Mesenchymal stem cell (in vitro differentiated cells and primary cell): ENCODE measurements around the gene DRD5. TPM values are rescaled to one million over a fixed set of nuclear protein-coding genes. Genes with fewer than 3 reads are reported as not detected.
"Not testable (repeated sequence)": the region's sequence is repeated elsewhere in the genome, so short reads cannot be mapped to it uniquely, and the experiment has no call there.

Experiments used
- DNase-seq: peaks from one replicate; pipeline ENCODE4 v3.0.0-alpha.2; 2013
- H2AFZ ChIP-seq: one replicate; pipeline ENCODE4 v1.6.1; 2013; ENCODE audit warnings: low read depth, mild to moderate bottlenecking, control low read depth, inconsistent platforms, low read length, moderate library complexity
- H2AK5ac ChIP-seq: 2 replicates; pipeline ENCODE4 v1.6.1; 2013; ENCODE audit warnings: low read length, moderate library complexity, mild to moderate bottlenecking, inconsistent platforms; ENCODE audit not compliant: severe bottlenecking
- H2BK120ac ChIP-seq: one replicate; pipeline ENCODE4 v1.6.1; 2013; ENCODE audit warnings: low read depth, mild to moderate bottlenecking, inconsistent platforms, low read length, moderate library complexity
- H2BK12ac ChIP-seq, 2 experiments: one replicate each; pipeline ENCODE4 v1.6.1; 2013; ENCODE audit warnings: inconsistent platforms in 2 of 2, low read length in 2 of 2, mild to moderate bottlenecking in 2 of 2, moderate library complexity in 2 of 2, control low read depth in 1 of 2
- H2BK15ac ChIP-seq: one replicate; pipeline ENCODE4 v1.6.1; 2013; ENCODE audit warnings: mild to moderate bottlenecking, low read depth, inconsistent platforms; ENCODE audit not compliant: poor library complexity, severe bottlenecking
- H2BK5ac ChIP-seq: 2 replicates; pipeline ENCODE4 v1.6.1; 2013; ENCODE audit warnings: low read depth, mild to moderate bottlenecking, low read length, control low read depth, inconsistent platforms; ENCODE audit not compliant: poor library complexity, severe bottlenecking
- H3K14ac ChIP-seq, 2 experiments: one replicate each; pipeline ENCODE4 v1.6.1; 2013; ENCODE audit warnings: inconsistent platforms in 2 of 2, low read length in 2 of 2, control low read depth in 1 of 2, mild to moderate bottlenecking in 1 of 2, moderate library complexity in 1 of 2
- H3K18ac ChIP-seq, 2 experiments: one replicate each; pipeline ENCODE4 v1.6.1; 2013; ENCODE audit warnings: inconsistent platforms in 2 of 2, low read length in 2 of 2, control low read depth in 1 of 2, low read depth in 1 of 2, mild to moderate bottlenecking in 1 of 2
- H3K23ac ChIP-seq, 2 experiments: one replicate each; pipeline ENCODE4 v1.6.1; 2013; ENCODE audit warnings: inconsistent platforms in 2 of 2, low read length in 2 of 2, mild to moderate bottlenecking in 2 of 2, moderate library complexity in 2 of 2, control low read depth in 1 of 2
- H3K27ac ChIP-seq: 2 replicates; pipeline ENCODE4 v1.5.1; 2013; ENCODE audit warnings: mild to moderate bottlenecking, moderate library complexity, low read length, control low read depth, inconsistent platforms; ENCODE audit not compliant: poor library complexity, severe bottlenecking
- H3K27me3 ChIP-seq, 2 experiments: 2 replicates each; pipeline versions ENCODE4 v1.6.1 to v1.7.0; 2013; ENCODE audit warnings: low read length in 2 of 2, mild to moderate bottlenecking in 2 of 2, moderate library complexity in 2 of 2, control low read depth in 1 of 2, inconsistent platforms in 1 of 2; ENCODE audit not compliant: control insufficient read depth in 1 of 2, insufficient read depth in 1 of 2
- H3K36me3 ChIP-seq, 2 experiments: 2 replicates each; pipeline versions ENCODE4 v1.6.1 to v1.7.0; 2013; ENCODE audit warnings: low read length in 2 of 2, control low read depth in 1 of 2, inconsistent platforms in 1 of 2, low read depth in 1 of 2, mild to moderate bottlenecking in 1 of 2; ENCODE audit not compliant: insufficient read depth in 2 of 2, control insufficient read depth in 1 of 2
- H3K4ac ChIP-seq, 2 experiments: one replicate each; pipeline ENCODE4 v1.6.1; 2013; ENCODE audit warnings: inconsistent platforms in 2 of 2, low read length in 2 of 2, mild to moderate bottlenecking in 2 of 2, moderate library complexity in 2 of 2, control low read depth in 1 of 2, low read depth in 1 of 2
- H3K4me1 ChIP-seq: 2 replicates; pipeline ENCODE4 v1.6.1; 2013; ENCODE audit warnings: low read depth, low read length, control low read depth; ENCODE audit not compliant: control insufficient read depth, insufficient read depth
- H3K4me2 ChIP-seq: 2 replicates; pipeline ENCODE4 v1.6.1; 2013; ENCODE audit warnings: low read length, mild to moderate bottlenecking, inconsistent platforms; ENCODE audit not compliant: poor library complexity, severe bottlenecking
- H3K4me3 ChIP-seq, 2 experiments: 2 replicates each; pipeline versions ENCODE4 v1.5.1 to v1.7.0; 2013; ENCODE audit warnings: low read length in 2 of 2, mild to moderate bottlenecking in 2 of 2, control low read depth in 1 of 2, low read depth in 1 of 2; ENCODE audit not compliant: insufficient read depth in 1 of 2
- H3K79me1 ChIP-seq: replicated peaks from 2 replicates; pipeline ENCODE4 v1.6.1; 2013; ENCODE audit warnings: mild to moderate bottlenecking, control low read depth, low read length, inconsistent platforms; ENCODE audit not compliant: poor library complexity, severe bottlenecking
- H3K9ac ChIP-seq: 2 replicates; pipeline ENCODE4 v1.7.0; 2013; ENCODE audit warnings: mild to moderate bottlenecking, low read length, moderate library complexity
- H3K9me3 ChIP-seq: 2 replicates; pipeline ENCODE4 v1.7.0; 2013; ENCODE audit warnings: mild to moderate bottlenecking, low read length; ENCODE audit not compliant: control insufficient read depth
- H4K8ac ChIP-seq: one replicate; pipeline ENCODE4 v1.6.1; 2013; ENCODE audit warnings: inconsistent platforms, mild to moderate bottlenecking, low read length, moderate library complexity
- H4K91ac ChIP-seq: one replicate; pipeline ENCODE4 v1.6.1; 2013; ENCODE audit warnings: mild to moderate bottlenecking, low read length, inconsistent platforms
- WGBS: methylation state at CpG from one replicate; pipeline ENCODE4 v1.1.7; 2013; ENCODE audit warnings: mixed read lengths; 5-methylcytosine and 5-hydroxymethylcytosine counted together
- polyA plus RNA-seq, 2 experiments: library from polyadenylated mRNA; stranded (reverse); fragments of 200-250 nt; gene quantifications; one replicate each; pipeline ENCODE4 v1.2.3, GENCODE V29; 2013

Gene DRD5
- not detected for polyA plus RNA-seq (2013, experiment 1 of 2)
- not detected for polyA plus RNA-seq (2013, experiment 2 of 2)

GRCh38 chr4:9781343-9782135 is at the start of gene DRD5:
TSS of gene DRD5 (plus strand) at chr4:9781634. CDS start at chr4:9782030, 396 bp downstream.
- H2AK5ac ChIP-seq: no peak within 1 kb of the TSS
- H3K18ac ChIP-seq: no peak within 1 kb of the TSS
- H2BK5ac ChIP-seq: no peak within 1 kb of the TSS
- H3K14ac ChIP-seq: no peak within 1 kb of the TSS
- no peak within 1 kb of the TSS for H3K9ac ChIP-seq
- H3K4me3 ChIP-seq: no peak within 1 kb of the TSS
- no peak within 1 kb of the TSS for H2BK15ac ChIP-seq
- no peak within 1 kb of the TSS for H2BK12ac ChIP-seq
- H3K27me3 ChIP-seq: peaks cover 0 to 39% of the 10 kb centered on the region in 2 experiments
- H3K79me1 ChIP-seq: no peaks in the 10 kb centered on the region
- H3K23ac ChIP-seq: no peak within 1 kb of the TSS
- no peak for DNase-seq
- H3K9me3 ChIP-seq: no peaks in the 10 kb centered on the region
- 9% methylated on average over 69 of the region's 78 CpGs for WGBS
- H2BK120ac ChIP-seq: no peak within 1 kb of the TSS
- H3K36me3 ChIP-seq: no peaks in the 10 kb centered on the region
- no peak within 1 kb of the TSS for H3K4ac ChIP-seq
- H4K91ac ChIP-seq: no peak within 1 kb of the TSS
- H3K4me1 ChIP-seq: no peaks in the 10 kb centered on the region
- H4K8ac ChIP-seq: no peak within 1 kb of the TSS
- no peak within 1 kb of the TSS for H3K4me2 ChIP-seq
- no peak within 1 kb of the TSS for H3K27ac ChIP-seq
- H2AFZ ChIP-seq: no peak within 1 kb of the TSS

- not testable (repeated sequence) for H3K23ac ChIP-seq, H3K9me3 ChIP-seq, H3K18ac ChIP-seq, H3K4me2 ChIP-seq, H3K27ac ChIP-seq, H3K27me3 ChIP-seq, H2BK15ac ChIP-seq, H2AK5ac ChIP-seq, H3K79me1 ChIP-seq, H3K4ac ChIP-seq, H3K4me1 ChIP-seq, H3K36me3 ChIP-seq, H2BK5ac ChIP-seq, H2BK12ac ChIP-seq, H3K4me3 ChIP-seq, H2AFZ ChIP-seq, DNase-seq, H4K8ac ChIP-seq, H2BK120ac ChIP-seq, H3K14ac ChIP-seq, H4K91ac ChIP-seq, H3K9ac ChIP-seq
- WGBS: 100% methylated on average over 1 of the region's 4 CpGs
Observed at GRCh38 chr4:9732256-9732655, 49.2 kb upstream of the DRD5 start.

GRCh38 chr4:9735515-9735914 is 45.9 kb upstream of the DRD5 start:
- no peak overlapping the region for H2AFZ ChIP-seq
- H4K91ac ChIP-seq: no peak overlapping the region
- H3K14ac ChIP-seq: no peak overlapping the region
- H2BK12ac ChIP-seq: no peak overlapping the region
- no peak overlapping the region for H3K18ac ChIP-seq
- no peak overlapping the region for H3K23ac ChIP-seq
- H2BK15ac ChIP-seq: no peak overlapping the region
- no peaks in the 10 kb centered on the region for H3K4me1 ChIP-seq
- 53% methylated on average over 5 of the region's 5 CpGs for WGBS
- H4K8ac ChIP-seq: no peak overlapping the region
- no peaks in the 10 kb centered on the region for H3K36me3 ChIP-seq
- no peak overlapping the region for H3K9ac ChIP-seq
- H3K9me3 ChIP-seq: no peaks in the 10 kb centered on the region
- no peak overlapping the region for H3K4me3 ChIP-seq
- H2BK5ac ChIP-seq: no peak overlapping the region
- H3K4ac ChIP-seq: no peak overlapping the region
- H3K27ac ChIP-seq: no peak overlapping the region
- H2AK5ac ChIP-seq: no peak overlapping the region
- no peak overlapping the region for H3K4me2 ChIP-seq
- H3K27me3 ChIP-seq: no peaks in the 10 kb centered on the region
- H2BK120ac ChIP-seq: no peak overlapping the region
- DNase-seq: no peak
- no peaks in the 10 kb centered on the region for H3K79me1 ChIP-seq

- not testable (repeated sequence) for H3K9ac ChIP-seq, H3K27me3 ChIP-seq, H2BK5ac ChIP-seq, H3K4me1 ChIP-seq, H3K4me3 ChIP-seq, H3K14ac ChIP-seq, H3K36me3 ChIP-seq, H2AK5ac ChIP-seq, H4K91ac ChIP-seq, H3K27ac ChIP-seq, H3K18ac ChIP-seq, DNase-seq, H3K79me1 ChIP-seq, H3K9me3 ChIP-seq, H2BK15ac ChIP-seq, H2BK12ac ChIP-seq, H3K23ac ChIP-seq, H3K4ac ChIP-seq, H4K8ac ChIP-seq, H2AFZ ChIP-seq, H3K4me2 ChIP-seq, H2BK120ac ChIP-seq
- 14% methylated on average over 4 of the region's 7 CpGs for WGBS
Observed at GRCh38 chr4:9737280-9737679, 44.2 kb upstream of the DRD5 start.
